ENCODE results near the gene AIM2.
"Not testable (repeated sequence)": the region's sequence is repeated elsewhere in the genome, so short reads cannot be mapped to it uniquely, and the experiment has no call there.

The AIM2 gene

DNA sequence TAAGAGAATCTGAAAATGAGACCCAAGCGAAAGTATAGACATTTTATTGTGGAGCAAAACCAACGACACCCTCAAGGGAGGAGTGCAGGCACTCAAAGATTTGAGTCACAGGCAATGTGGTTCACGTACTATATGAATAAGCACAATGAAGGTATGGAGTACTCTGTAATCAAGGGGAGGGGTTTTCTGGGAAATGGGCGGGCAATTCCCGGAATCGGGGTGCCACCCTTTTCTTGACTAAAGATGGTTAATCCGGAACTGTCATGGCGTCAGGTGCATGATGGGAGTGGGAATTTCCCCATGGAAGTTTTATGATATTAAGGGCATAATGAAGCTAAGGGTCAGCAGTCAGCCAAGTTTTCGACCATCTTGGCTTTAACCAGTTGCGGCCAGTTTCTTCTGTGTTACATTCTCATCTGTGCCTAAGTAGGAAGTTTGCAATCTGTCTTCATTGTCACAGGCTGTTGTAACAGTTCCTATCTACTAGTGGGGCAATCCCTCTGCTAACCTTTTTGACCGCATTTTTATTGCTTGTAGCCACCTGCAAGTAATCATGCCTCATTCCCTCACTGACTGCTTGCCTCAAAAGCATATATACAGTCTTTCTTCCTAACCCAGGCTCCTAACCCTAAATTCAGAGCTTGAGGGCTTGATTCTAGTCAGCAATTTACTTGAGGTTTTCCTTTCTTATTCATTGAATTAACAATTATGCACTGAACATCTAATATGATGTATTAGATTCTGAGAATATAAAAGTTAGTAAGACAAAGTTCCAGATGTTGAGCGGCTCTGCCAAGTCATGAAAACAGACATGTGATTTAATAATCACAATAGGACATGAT lies 775 bp upstream of the AIM2 start:
- DNase-seq = peak; percentile 62

DNA sequence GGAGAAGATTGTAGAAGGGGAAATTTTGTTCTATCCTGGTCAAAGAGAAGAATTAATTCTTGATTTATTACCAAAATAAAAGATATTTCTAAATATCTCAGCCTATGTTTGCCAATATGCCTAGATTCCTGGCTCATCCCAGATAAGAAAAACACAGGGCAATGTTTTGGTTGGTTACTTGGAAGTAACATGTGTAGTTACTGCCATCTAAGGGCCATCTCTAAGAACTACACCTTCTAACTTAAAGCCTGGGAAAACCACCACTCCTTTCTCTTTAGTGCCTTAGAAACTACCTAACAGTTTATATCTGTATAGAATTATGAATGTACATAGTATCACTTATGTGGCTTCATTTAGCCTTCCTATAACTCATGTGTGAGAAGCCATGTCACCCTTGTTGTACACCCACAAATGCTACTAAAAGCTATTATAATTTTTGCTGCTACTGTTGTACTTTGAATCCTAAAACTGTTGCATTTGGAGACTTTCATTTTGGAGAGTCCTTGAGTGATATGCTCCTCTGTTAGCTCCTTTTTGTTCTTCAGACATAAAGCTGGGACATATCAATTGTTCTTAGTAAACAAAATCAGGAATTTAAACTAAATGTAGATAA lies 4.5 kb downstream of the AIM2 start:
- DNase-seq = no peak

DNA sequence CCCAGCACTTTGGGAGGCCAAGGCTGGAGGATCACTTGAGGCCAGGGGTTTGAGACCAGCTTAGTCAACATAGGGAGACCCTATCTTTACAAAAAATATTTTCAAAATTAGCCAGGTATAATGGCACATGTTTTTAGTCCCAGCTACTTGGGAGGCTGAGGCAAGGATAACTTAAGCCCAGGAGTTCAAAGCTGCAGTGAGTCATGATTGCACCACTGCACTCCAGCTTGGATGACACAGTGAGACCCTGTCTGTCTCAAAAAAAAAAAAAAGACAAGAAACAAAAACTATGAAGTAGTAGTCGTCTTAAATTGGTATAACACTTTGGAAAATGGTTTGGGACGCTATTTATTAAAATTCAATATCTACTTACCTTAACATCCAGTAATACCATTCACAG lies 7.7 kb downstream of the AIM2 start:
- no peak for DNase-seq

- no peak for DNase-seq
These were observed 8.6 kb downstream of the AIM2 start for GRCh38 chr1:159067699-159068621.

- DNase-seq = no peak
These were observed 10.5 kb downstream of the AIM2 start for GRCh38 chr1:159066108-159066507.

- no peak for DNase-seq
These were observed 11.5 kb downstream of the AIM2 start for GRCh38 chr1:159065106-159065505.

GRCh38 chr1:159058751-159059150 lies 17.8 kb downstream of the AIM2 start:
- DNase-seq = no peak

GRCh38 chr1:159056069-159056698 lies 20.4 kb downstream of the AIM2 start:
- DNase-seq = no peak

DNA sequence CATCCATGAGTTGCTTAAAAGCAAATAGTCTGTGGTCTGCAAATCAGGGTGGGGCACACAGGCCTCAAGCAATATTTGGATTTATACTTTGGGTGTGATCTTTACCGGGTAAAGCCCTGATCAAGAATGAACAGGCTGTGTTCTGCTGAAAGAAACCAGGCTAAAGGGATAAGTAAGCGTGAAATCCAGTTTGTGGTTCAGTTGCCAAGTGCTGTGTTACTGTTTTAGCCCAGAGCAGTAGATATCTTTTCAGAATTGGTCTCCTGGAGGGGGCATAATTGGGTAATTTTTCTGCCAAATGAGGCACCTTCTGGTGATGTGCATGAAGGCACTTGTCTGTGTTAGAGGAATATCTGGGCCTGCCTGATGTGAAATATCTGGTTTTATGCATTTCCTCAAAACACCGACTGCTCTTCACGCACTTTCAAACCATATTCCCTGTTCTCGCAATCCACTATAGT lies 21.4 kb downstream of the AIM2 start:
- DNase-seq = no peak

- DNase-seq = no peak
These were observed 22.1 kb downstream of the AIM2 start for GRCh38 chr1:159054427-159054826.

DNA sequence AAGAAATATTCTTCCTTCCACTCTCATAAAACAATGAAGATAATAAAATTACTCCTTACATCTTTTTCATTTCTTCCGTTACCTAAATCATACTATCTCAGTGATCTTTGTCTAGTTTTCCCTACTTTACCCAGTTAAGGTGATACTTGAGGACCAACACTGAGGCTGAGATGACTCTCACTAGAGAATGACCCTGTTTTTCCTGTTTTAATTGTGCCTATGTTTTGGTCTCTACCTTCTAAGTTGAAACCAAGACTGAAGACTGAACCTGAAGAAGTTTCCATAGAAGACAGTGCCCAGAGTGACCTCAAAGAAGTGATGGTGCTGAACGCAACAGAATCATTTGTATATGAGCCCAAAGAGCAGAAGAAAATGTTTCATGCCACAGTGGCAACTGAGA lies 25.1 kb downstream of the AIM2 start:
- no peak for DNase-seq

DNA sequence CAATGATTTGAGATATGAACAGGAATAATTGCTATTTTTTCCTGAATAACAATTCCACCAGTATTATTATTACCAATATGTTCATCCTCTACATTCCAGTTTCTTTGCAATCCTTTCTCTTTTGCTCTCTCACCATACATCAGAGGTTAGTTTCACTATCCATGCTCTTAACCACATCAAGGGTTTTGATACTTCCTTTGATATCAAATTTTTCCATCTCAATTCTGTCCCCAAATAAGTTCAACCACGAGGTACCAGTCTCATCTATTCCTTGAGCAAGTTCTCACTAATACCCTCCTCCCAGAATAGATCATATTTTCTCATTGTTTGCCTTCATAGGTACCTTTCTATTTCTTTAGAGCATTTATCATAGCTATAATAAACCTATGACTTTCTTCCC lies 30.1 kb downstream of the AIM2 start:
- not testable (repeated sequence) for DNase-seq

DNA sequence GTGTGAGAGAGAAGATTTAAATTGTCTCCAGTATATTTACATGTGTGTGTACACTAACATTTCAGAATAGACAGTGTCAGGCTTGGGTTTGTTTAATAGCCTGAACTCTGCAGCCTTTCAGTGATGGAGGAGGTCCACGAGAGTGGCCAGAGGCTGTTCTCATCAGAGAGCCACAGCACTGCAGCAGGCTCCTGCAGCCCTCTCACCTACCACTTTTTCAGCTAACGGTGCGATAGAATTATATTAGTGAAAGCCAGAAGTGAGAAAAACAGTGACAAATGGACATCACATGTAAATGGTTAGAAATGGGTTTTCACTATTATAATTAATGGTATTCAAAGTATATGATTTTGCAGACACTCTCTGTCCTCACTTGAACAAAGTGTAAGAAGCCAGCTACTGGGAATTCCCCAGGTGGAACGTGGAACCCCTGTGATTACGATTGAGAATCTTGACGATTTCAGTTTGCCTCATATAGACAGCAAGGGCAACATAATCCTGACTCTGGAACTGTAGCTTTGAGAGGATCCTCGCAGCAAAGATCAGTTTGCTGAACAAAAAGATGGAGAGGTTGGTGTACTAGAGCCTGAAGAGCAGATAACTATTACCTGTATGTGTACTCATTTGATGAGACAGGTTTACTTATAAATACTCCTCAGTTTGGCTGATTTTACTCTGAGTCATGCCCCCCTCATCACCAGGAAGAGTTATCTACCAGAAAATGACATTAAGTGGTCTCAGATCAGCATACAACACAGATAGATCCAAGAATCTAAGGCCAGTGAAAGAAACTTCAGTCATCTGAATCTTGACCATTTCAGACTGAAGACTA lies 35.5 kb downstream of the AIM2 start:
- no peak for DNase-seq

- no peak for DNase-seq
These were observed 36.4 kb downstream of the AIM2 start for GRCh38 chr1:159040206-159040605.

DNA sequence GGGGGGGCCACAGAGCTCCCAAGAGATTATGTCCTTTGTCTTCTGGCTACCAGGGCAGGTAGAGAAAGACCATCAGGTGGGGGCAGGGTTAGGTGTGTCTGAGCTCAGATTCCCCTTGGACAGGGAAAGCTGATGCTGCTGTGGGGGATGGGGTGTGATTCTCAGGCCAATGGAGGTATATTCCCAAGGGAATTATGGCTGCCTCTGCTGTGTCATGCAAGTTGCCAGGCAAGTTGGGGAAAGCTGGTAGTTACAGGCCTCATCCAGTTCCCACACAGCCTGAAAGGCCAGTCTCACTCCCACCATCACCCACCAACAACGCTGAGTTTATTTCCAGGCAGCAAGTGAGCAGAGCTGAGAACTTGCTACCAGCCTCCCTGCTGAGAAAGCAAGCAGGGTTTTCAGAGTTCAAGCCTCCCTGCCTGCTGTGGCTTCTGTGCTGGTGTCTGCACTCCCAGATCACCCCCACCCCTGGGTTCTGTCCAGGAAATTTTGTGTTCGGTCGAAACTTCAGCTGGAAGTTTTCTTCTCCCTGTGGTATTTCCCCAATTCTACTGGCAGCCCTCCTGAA lies 45.6 kb downstream of the AIM2 start:
- no peak for DNase-seq

- no peak for DNase-seq
These were observed 46.3 kb downstream of the AIM2 start for GRCh38 chr1:159030311-159030710.

DNA sequence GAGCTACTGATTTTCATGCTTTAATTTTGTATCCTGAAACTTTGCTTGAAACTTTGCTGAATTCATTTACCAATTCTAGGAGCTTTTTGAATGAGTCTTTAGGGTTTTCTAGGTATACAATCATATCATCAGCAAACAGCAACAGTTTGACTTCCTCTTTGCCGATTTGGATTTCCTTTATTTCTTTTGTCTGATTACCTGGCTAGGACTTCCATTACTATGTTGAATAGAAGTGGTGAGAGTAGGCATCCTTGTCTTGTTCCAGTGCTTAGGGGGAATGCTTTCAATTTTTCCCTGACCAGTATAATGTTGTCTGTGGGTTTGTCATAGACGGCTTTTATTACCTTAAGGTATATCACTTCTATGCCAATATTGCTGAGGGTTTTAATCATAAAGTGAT lies 49.7 kb downstream of the AIM2 start:
- DNase-seq = not testable (repeated sequence)

DNA sequence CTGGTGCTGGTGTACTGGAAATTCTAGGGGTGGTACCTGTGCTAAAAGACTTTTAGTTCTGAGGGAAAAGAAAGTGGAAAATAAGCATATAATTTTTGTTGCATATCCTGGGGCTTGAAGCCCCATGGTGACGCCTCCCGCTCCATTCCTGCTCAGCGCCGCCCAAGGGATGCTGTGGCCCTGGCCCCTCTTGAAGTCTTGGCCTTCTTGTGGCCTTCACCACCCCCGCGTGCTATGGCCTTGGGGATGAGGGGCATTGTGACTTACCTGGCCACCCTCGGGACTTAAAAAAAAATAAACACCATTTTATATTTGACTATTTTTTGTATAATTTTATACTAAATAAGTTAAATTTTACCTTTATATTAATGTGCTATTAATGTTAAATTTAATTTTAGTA lies 51.5 kb downstream of the AIM2 start:
- DNase-seq = no peak

GRCh38 chr1:159023723-159024122 lies 52.8 kb downstream of the AIM2 start:
- DNase-seq = no peak

DNA sequence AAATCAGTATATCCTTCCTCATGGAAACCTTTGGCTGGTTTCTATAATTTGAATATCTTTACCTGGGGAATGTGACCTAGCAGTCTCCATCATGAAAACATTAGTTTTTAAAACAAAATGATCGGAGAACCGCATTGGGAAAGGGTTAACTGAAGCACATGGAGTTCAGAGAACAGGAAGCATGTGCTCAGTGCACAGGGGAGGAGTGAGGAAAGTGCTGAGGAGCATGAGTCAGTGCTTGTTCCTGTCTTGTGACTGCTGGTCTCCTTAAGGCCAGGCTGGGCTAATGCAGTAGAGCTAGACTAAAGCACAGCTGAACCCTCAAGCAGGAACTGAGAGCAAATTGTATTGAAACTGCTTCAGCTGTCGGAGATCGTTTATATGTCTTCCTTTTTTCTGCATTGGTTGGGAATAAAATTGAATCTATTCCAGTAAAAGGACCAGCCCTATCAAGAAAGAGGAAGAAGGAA lies 61.1 kb downstream of the AIM2 start:
- no peak for DNase-seq

DNA sequence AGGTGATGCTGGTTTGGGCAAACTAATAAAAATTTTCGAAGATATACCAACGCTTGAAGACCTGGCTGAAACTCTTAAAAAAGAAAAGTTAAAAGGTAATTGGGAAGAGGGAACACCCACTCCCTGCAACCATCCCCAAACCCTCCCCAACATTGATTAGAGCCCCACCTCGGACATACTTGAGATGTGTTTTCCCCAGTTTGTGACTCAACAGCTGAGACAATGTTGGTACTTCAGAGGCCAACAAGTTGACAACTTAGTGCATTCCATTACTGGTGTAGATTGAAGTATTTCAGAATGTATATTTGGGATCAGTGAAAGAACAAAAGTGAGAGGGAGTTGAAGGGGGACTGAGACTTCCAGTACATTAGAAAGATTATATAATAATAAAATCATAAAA lies 61.7 kb downstream of the AIM2 start:
- no peak for DNase-seq

All from GOT3 (cell line).